GM12878 (cell line): ENCODE results near the gene CHERP. TPM values are rescaled to one million over a fixed set of nuclear protein-coding genes. Genes with fewer than 3 reads are reported as not detected.

ENCODE experiments used
- ATAC-seq: fragments of 200-7000 bp; cut with Tn5 transposase; 3 replicates; pipeline ENCODE4 v1.9.1; 2020; ENCODE audit warnings: mild to moderate bottlenecking, moderate library complexity
- BruUV-seq: library from RNA; stranded (reverse); fragments of 400-500 nt; replicated peaks from 2 replicates; lab custom pipeline; 2021; lab: Mats Ljungman, UMichigan
- CTCF ChIA-PET: fragments of 300-600 bp; sonication (Branson Sonifier 250); formaldehyde crosslinking; extraction: SDS; loops from one replicate; lab custom pipeline; 2021; ENCODE audit warnings: inconsistent platforms; lab: Yijun Ruan, JAX
- POLR2A ChIA-PET: fragments of 350-600 bp; formaldehyde crosslinking; extraction: SDS; loops from one replicate; lab custom pipeline; 2021; ENCODE audit warnings: inconsistent platforms; lab: Charles Lee
- RAD21 ChIA-PET: fragments of 300-600 bp; sonication (Branson Sonifier 250); formaldehyde crosslinking; loops from one replicate; lab custom pipeline; 2023; ENCODE audit warnings: antibody characterized with exemption; ENCODE audit not compliant: unreplicated experiment; lab: Charles Lee
- SMC1A ChIA-PET: fragments of 300-600 bp; sonication (Branson Sonifier 250); formaldehyde crosslinking; loops from one replicate; lab custom pipeline; 2023; ENCODE audit not compliant: unreplicated experiment, uncharacterized antibody; lab: Charles Lee
- DNase-seq: peaks from one replicate; pipeline ENCODE4 v3.0.0-alpha.2; 2011; ENCODE audit warnings: low read depth, low spot score
- FAIRE-seq: peaks from 3 replicates; lab custom pipeline; 2011; peaks lifted over from hg19 to GRCh38; lab: Jason Lieb, UNC
- H2AFZ ChIP-seq: 2 replicates; pipeline ENCODE4 v1.6.0; 2011; ENCODE audit warnings: low read depth, low read length, control low read depth; ENCODE audit not compliant: control insufficient read depth
- H3K27ac ChIP-seq: 2 replicates; pipeline ENCODE4 v1.5.1; 2011; ENCODE audit warnings: control low read depth; ENCODE audit not compliant: control insufficient read depth, insufficient read depth
- H3K27me3 ChIP-seq, 2 experiments: replicated peaks in 1 of 2; 2 replicates each; pipeline versions ENCODE4 v1.6.0 to v1.6.1; 2011; ENCODE audit warnings: low read length in 1 of 2; ENCODE audit not compliant: control insufficient read depth in 2 of 2, insufficient read depth in 2 of 2
- H3K36me3 ChIP-seq, 2 experiments: 2 replicates each; pipeline ENCODE4 v1.5.1; 2011; ENCODE audit warnings: low read length in 1 of 2; ENCODE audit not compliant: control insufficient read depth in 2 of 2, insufficient read depth in 2 of 2
- H3K4me1 ChIP-seq: 2 replicates; pipeline ENCODE4 v1.6.1; 2011; ENCODE audit warnings: mild to moderate bottlenecking, low read length, moderate library complexity, mixed read lengths; ENCODE audit not compliant: control insufficient read depth, insufficient read depth
- H3K4me2 ChIP-seq: 2 replicates; pipeline ENCODE4 v1.6.0; 2011; ENCODE audit warnings: control low read depth; ENCODE audit not compliant: control insufficient read depth, insufficient read depth
- H3K4me3 ChIP-seq: fragments of 200-600 bp; sonication (generic); 2 replicates; pipeline ENCODE4 v1.5.1; 2016
- H3K79me2 ChIP-seq: 2 replicates; pipeline ENCODE4 v1.6.0; 2011; ENCODE audit warnings: low read length; ENCODE audit not compliant: control insufficient read depth, insufficient read depth
- H3K9ac ChIP-seq: 2 replicates; pipeline ENCODE4 v1.8.0; 2011; ENCODE audit warnings: low read length, control low read depth, mixed read lengths; ENCODE audit not compliant: control insufficient read depth, insufficient read depth
- H3K9me3 ChIP-seq: replicated peaks from 3 replicates; pipeline ENCODE4 v1.5.1; 2011; ENCODE audit warnings: mild to moderate bottlenecking, low read length; ENCODE audit not compliant: control insufficient read depth, insufficient read depth
- H4K20me1 ChIP-seq: 2 replicates; pipeline ENCODE4 v1.6.0; 2011; ENCODE audit not compliant: control insufficient read depth, insufficient read depth
- IRF4 ChIP-seq: IDR thresholded peaks from 2 replicates; pipeline ENCODE4 v1.6.1; 2011; ENCODE audit warnings: low read depth, low read length
- MEF2A ChIP-seq: IDR thresholded peaks from 2 replicates; pipeline ENCODE4 v1.6.1; 2011; ENCODE audit warnings: low read depth, mild to moderate bottlenecking, low read length, moderate library complexity; ENCODE audit not compliant: insufficient read depth
- ZZZ3 ChIP-seq: IDR thresholded peaks from 2 replicates; pipeline ENCODE4 v1.6.1; 2011; ENCODE audit warnings: low read depth; ENCODE audit not compliant: control insufficient read depth, insufficient read length
- WGBS: methylation state at CpG from one replicate; pipeline ENCODE4 v1.1.6; 2016; ENCODE audit warnings: low lambda C conversion rate; ENCODE audit not compliant: insufficient replicate concordance, insufficient coverage; ENCODE audit errors: missing lambda C conversion rate; 5-methylcytosine and 5-hydroxymethylcytosine counted together
- in situ Hi-C: fragments of 300-500 bp; cut with MboI; formaldehyde crosslinking; loops from 9 replicates; pipeline ENCODE4 v1.14.3; 2018; ENCODE audit warnings: mixed read lengths
- intact Hi-C: fragments of 100-400 bp; cut with micrococcal nuclease; formaldehyde crosslinking; loops from one replicate; pipeline ENCODE4 v1.14.2; 2022; ENCODE audit not compliant: unreplicated experiment
- polyA plus RNA-seq, 11 experiments: library from polyadenylated mRNA; depleted of rRNA in 4 of 11; unstranded in 6 of 11; stranded (reverse) in 5 of 11; fragments of >200 nt; fragmentation: Nextera tagmentation in 4 of 11; fragmentation: Illumina TruSeq in 1 of 11; extraction: Ambion mirVana in 4 of 11; extraction: Trizol in 1 of 11; gene quantifications; 1 replicate in 1 of 11; 2 replicates in 10 of 11; pipeline versions ENCODE4 v1.2.1 to v1.2.3, GENCODE V29; 2011 to 2016; ENCODE audit warnings: inconsistent platforms in 2 of 11, missing spikeins in 2 of 11, low read depth in 1 of 11
- total RNA-seq, 4 experiments: library from RNA; depleted of rRNA in 3 of 4; stranded (reverse); fragments of >200 nt in 3 of 4; fragmentation: Illumina TruSeq in 1 of 4; extraction: Trizol in 1 of 4; gene quantifications; 2 replicates each; pipeline versions ENCODE4 v1.2.1 to v1.2.3, GENCODE V29; 2013 to 2021
- TF ChIP-seq, protein P1 (sequence below): fragments of 450-650 bp; IDR thresholded peaks from 2 replicates; pipeline ENCODE4 v1.6.1; 2018; ENCODE audit warnings: mild to moderate bottlenecking, low read depth, moderate library complexity; ENCODE audit not compliant: partially characterized antibody

The CHERP gene
- total and polyA plus RNA-seq, 10 of the 15 experiments (the other 5 are each of a cell fraction or from before 2014, with no cell fraction given) = 0.66 to 65.3 (median 12.2) TPM

DNA sequence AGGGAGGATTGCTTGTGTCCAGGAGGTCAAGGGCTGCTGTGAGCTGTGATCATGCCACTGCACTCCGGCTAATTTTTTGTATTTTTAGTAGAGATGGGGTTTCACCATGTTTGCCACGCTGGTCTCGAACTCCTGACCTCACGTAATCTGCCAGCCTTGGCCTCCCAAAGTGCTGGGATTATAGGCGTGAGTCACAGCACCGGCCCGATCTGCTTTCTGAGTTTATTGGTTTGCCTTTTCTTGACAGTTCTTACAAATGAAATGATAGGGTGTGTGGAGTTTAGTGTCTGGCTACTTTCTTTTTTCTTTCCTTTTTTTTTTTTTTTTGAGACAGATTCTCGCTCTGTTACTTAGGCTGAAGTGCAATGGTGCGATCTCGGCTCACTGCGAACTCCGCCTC lies 45.2 kb downstream of the CHERP start:
- ATAC-seq (no peak), DNase-seq (no peak), FAIRE-seq (peak; percentile 81)
- SMC1A ChIA-PET = interaction anchor here (0.6 to 3.0 kb wide), 4 partner anchors 10 to 624 kb away, joined by 3 to 11 read pairs (median 4); no protein-coding TSS in a partner anchor
- CTCF ChIA-PET = interaction anchor here (0.6 to 1.6 kb wide), 3 partner anchors 55 to 1950 kb away, joined by 3 to 8 read pairs (median 3); no protein-coding TSS in a partner anchor
- Histone ChIP-seq H3K9me3 (no peaks in the 10 kb centered on the region), H3K36me3 (peaks cover 0 to 4% of the 10 kb centered on the region in 2 experiments; a peak in 1 of 4 replicates)
- intact Hi-C loops = loop anchor here (2.0 kb wide), 1 partner anchor 52 kb away; no protein-coding TSS in a partner anchor
- BruUV-seq = no TSS peak
- WGBS = 80% methylated on average over 11 of the region's 12 CpGs
- RAD21 ChIA-PET = interaction anchor here (1.4 to 1.6 kb wide), 3 partner anchors 41 to 114 kb away, joined by 4 read pairs; no protein-coding TSS in a partner anchor
- TF ChIP-seq MEF2A (no peak), ZZZ3 (no peak), IRF4 (no peak)
- TF ChIP-seq, protein P1, sequence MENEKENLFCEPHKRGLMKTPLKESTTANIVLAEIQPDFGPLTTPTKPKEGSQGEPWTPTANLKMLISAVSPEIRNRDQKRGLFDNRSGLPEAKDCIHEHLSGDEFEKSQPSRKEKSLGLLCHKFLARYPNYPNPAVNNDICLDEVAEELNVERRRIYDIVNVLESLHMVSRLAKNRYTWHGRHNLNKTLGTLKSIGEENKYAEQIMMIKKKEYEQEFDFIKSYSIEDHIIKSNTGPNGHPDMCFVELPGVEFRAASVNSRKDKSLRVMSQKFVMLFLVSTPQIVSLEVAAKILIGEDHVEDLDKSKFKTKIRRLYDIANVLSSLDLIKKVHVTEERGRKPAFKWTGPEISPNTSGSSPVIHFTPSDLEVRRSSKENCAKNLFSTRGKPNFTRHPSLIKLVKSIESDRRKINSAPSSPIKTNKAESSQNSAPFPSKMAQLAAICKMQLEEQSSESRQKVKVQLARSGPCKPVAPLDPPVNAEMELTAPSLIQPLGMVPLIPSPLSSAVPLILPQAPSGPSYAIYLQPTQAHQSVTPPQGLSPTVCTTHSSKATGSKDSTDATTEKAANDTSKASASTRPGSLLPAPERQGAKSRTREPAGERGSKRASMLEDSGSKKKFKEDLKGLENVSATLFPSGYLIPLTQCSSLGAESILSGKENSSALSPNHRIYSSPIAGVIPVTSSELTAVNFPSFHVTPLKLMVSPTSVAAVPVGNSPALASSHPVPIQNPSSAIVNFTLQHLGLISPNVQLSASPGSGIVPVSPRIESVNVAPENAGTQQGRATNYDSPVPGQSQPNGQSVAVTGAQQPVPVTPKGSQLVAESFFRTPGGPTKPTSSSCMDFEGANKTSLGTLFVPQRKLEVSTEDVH = no peak
- TF ChIP-seq, all 136 proteins: peak for 0
- peaks cover 3% of the 10 kb centered on the region; the same call in 1 of the 2 replicates for H3K4me1 ChIP-seq
- H3K4me2 ChIP-seq = peak overlapping the region; percentile 93
- no peaks in the 10 kb centered on the region for H3K27me3 ChIP-seq
- POLR2A ChIA-PET = interaction anchor here (1.0 to 2.0 kb wide), 3 partner anchors 19 to 77 kb away, joined by 3 to 8 read pairs (median 3); no protein-coding TSS in a partner anchor
- peak overlapping the region; percentile 80; the same call in 1 of the 2 replicates for H3K4me3 ChIP-seq
- peaks cover 10% of the 10 kb centered on the region for H3K79me2 ChIP-seq
- in situ Hi-C loops = no loop called here
- H4K20me1 ChIP-seq = no peaks in the 10 kb centered on the region
- no peak overlapping the region for H2AFZ ChIP-seq
- H3K27ac ChIP-seq = no peak overlapping the region
- peak overlapping the region; percentile 60 for H3K9ac ChIP-seq
